GM12865 (cell line): ENCODE results near the gene HOXD13.

Experiments used
- DNase-seq: peaks from one replicate; pipeline ENCODE4 v3.0.0; 2010; ENCODE audit warnings: low read depth
- H3K4me3 ChIP-seq: 2 replicates; pipeline ENCODE4 v1.5.1; 2011; ENCODE audit warnings: mild to moderate bottlenecking, low read depth, low read length, control low read depth
- CTCF ChIP-seq: IDR thresholded peaks from 2 replicates; pipeline ENCODE4 v1.5.1; 2011; ENCODE audit warnings: low read length, control low read depth, low read depth, inconsistent platforms; ENCODE audit not compliant: insufficient read depth; ENCODE audit errors: missing control alignments

HOXD13 gene

DNA sequence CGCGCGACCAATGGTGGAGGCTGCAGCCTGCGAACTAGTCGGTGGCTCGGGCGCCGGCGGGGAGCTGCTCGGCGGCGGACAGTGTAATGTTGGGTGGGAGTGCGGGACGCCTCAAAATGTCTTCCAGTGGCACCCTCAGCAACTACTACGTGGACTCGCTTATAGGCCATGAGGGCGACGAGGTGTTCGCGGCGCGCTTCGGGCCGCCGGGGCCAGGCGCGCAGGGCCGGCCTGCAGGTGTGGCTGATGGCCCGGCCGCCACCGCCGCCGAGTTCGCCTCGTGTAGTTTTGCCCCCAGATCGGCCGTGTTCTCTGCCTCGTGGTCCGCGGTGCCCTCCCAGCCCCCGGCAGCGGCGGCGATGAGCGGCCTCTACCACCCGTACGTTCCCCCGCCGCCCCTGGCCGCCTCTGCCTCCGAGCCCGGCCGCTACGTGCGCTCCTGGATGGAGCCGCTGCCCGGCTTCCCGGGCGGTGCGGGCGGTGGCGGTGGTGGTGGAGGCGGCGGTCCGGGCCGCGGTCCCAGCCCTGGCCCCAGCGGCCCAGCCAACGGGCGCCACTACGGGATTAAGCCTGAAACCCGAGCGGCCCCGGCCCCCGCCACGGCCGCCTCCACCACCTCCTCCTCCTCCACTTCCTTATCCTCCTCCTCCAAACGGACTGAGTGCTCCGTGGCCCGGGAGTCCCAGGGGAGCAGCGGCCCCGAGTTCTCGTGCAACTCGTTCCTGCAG, 30.3 kb downstream of the HOXD13 start, which contains the start of gene HOXD9:
Gene HOXD9 (plus strand): TSS at position 37 of the 728 bp plus-strand sequence. CDS start 50 bp downstream, at position 87.
- no peak for TF ChIP-seq CTCF
- H3K4me3 ChIP-seq, result no peak within 1 kb of the TSS
- DNase-seq, result no peak

DNA sequence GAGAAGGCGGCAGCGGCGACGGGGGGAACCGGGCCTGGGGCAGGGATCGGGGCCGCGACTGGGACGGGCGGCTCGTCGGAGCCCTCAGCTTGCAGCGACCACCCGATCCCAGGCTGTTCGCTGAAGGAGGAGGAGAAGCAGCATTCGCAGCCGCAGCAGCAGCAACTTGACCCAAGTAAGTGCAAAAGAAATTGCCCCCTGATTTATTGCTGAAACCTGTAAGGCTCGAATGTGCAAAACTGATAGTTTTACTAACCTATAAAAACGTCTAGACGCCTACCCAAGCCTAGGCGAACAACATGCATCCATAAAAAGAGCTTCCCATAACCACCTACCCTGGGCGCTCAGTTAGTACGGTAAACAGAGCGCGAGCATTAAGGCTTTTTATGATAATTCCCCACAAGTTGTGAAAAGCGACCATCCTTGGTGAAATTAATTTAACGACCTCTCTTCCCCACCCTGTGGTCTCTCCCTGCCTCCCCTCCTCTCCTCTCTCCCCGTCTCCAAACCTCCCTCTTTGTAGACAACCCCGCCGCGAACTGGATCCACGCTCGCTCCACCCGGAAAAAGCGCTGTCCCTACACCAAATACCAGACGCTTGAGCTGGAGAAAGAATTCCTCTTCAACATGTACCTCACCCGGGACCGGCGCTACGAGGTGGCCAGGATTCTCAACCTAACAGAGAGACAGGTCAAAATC, 31.0 kb downstream of the HOXD13 start:
- TF ChIP-seq CTCF, result no peak
- no peak overlapping the region for H3K4me3 ChIP-seq
- DNase-seq, result no peak

DNA sequence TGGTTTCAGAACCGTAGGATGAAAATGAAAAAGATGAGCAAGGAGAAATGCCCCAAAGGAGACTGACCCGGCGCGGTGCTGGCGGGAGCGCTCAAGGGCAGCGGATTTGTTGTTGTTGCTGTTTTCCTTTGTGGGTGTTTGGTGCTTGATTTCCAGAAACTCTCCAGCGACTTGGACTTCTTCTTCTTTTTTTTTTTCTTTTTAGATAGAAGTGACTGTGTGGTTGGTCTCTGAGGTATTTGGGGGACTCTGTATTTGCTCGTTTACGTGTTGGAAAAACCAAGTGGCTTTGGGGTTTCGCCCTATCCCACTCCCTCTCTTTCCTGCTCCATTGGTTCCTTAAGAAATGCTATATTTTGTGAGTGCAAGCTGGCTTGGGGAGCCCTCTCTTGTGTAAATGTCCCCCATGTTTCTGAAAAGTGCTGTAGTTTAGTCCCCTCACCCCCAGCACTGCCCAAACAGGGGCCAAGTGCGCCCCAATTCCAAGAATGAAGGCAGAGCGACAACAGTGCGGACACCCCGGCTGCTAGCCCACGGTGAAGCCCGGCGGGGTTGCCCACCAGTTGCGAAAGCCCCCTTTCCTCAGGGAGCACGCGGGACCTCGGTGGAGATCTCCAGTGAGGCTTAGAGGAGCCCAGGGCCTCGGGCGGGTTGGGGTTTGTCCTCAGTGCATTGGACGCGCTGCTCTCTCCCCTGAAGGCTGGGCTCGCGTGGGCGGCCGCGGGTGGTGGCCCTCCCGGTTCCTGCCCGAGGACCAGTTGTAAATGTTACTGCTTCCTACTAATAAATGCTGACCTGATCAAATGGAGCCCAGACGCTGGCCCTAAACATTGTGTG, 31.8 kb downstream of the HOXD13 start:
- no peak for TF ChIP-seq CTCF
- H3K4me3 ChIP-seq, result no peak overlapping the region

GRCh38 chr2:176124947-176125771, 32.6 kb downstream of the HOXD13 start:
- no peak overlapping the region for H3K4me3 ChIP-seq
- no peak for DNase-seq
- no peak for TF ChIP-seq CTCF

More for the DNA sequence above, 31.8 kb downstream of the HOXD13 start:
- DNase-seq, result no peak

GRCh38 chr2:176125772-176126054, 33.2 kb downstream of the HOXD13 start:
- H3K4me3 ChIP-seq, result no peak overlapping the region
- no peak for DNase-seq

More at GRCh38 chr2:176125772-176126054, 33.2 kb downstream of the HOXD13 start:
- no peak for TF ChIP-seq CTCF
